Esophagus squamous epithelium (tissue), 5 donors: ENCODE measurements around the gene SPATA13. TPM values are rescaled to one million over a fixed set of nuclear protein-coding genes. Genes with fewer than 3 reads are reported as not detected.

ENCODE experiments used
- DNase-seq: peaks from one replicate; lab custom pipeline; 2025; lab: John Stamatoyannopoulos, UW
- H3K27ac ChIP-seq, 4 donors: fragments of 200-600 bp; sonication (generic); one replicate each; pipeline ENCODE4 v1.5.1; 2016 to 2019; ENCODE audit warnings: mild to moderate bottlenecking in 1 of 4
- H3K27me3 ChIP-seq, 4 donors: fragments of 200-600 bp; sonication (generic); 1 replicate in 3 of 4; 2 replicates in 1 of 4; pipeline versions ENCODE4 v1.5.1 to v1.6.0; 2017 to 2021; ENCODE audit warnings: antibody characterized with exemption in 1 of 4
- H3K36me3 ChIP-seq, 3 donors: fragments of 200-600 bp; sonication (generic); one replicate each; pipeline ENCODE4 v1.5.1; 2016 to 2019
- H3K4me1 ChIP-seq, 3 donors: fragments of 200-600 bp; sonication (generic); one replicate each; pipeline ENCODE4 v1.5.1; 2017 to 2019
- H3K4me3 ChIP-seq, 4 donors: fragments of 200-600 bp; sonication (generic); 1 replicate in 3 of 4; 2 replicates in 1 of 4; pipeline ENCODE4 v1.5.1; 2016 to 2019; ENCODE audit warnings: mild to moderate bottlenecking in 2 of 4, moderate library complexity in 1 of 4
- H3K9me3 ChIP-seq, 3 donors: fragments of 200-600 bp; sonication (generic); one replicate each; pipeline ENCODE4 v1.5.1; 2016 to 2019
- POLR2A ChIP-seq, 4 donors: fragments of 450-650 bp; IDR thresholded peaks; one replicate each; pipeline ENCODE4 v1.6.1; 2017; ENCODE audit warnings: antibody characterized with exemption in 4 of 4, mild to moderate bottlenecking in 4 of 4, moderate library complexity in 3 of 4
- WGBS, 2 donors: methylation state at CpG; one replicate each; pipeline ENCODE4 v1.1.5; 2018; 5-methylcytosine and 5-hydroxymethylcytosine counted together
- intact Hi-C: fragments of 100-400 bp; cut with DNase I; formaldehyde crosslinking; loops from one replicate; pipeline ENCODE4 v1.15.0; 2022
- total RNA-seq, 4 donors: library from RNA; depleted of rRNA; stranded (reverse); fragments of >200 nt; gene quantifications; one replicate each; pipeline ENCODE4 v1.1.0, GENCODE V29; 2016
- TF ChIP-seq, protein P1 (sequence below), 6 experiments: fragments of 450-650 bp in 4 of 6; fragments of 200-600 bp in 2 of 6; sonication (generic) in 2 of 6; IDR thresholded peaks; one replicate each; pipeline ENCODE4 v1.5.1; 2016 to 2019; ENCODE audit warnings: antibody characterized with exemption in 6 of 6, mild to moderate bottlenecking in 4 of 6, moderate library complexity in 4 of 6
- donor health status: DM: yes; HTN: yes; CAD: no.

SPATA13 gene
- total RNA-seq, 4 donors from 2014 or later, result 5.0 to 16.6 (median 9.7) TPM

DNA sequence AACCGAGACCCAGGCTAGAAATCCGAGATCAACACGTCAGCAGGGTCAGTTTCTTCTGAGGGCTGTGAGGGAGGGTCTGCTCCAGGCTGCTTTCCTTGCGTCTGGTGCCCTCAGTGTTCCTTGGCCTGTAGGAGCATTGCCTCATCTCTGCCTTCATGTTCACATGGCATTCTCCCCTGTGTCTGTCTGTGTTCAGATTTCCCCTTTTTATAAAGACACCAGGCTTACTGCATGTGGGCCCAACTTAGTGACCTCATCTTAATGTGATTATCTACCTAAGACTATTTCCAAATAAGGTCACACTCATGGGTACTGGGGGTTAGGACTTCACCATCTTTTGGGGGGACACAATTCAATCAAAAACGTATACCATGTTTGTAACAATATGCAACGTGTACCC is 91.6 kb downstream of the SPATA13 start:
- no peak for DNase-seq
- Histone ChIP-seq H3K27ac (peak overlapping the region in 2 of 4 donors; percentile 28 to 60), H3K9me3 (no peaks in the 10 kb centered on the region), H3K4me3 (peak overlapping the region in 3 of 4 donors; percentile 16 to 45 (median 31)), H3K27me3 (no peaks in the 10 kb centered on the region), H3K36me3 (peaks cover 0 to 11% (median 0%) of the 10 kb centered on the region in 3 donors), H3K4me1 (peaks cover 0 to 7% (median 0%) of the 10 kb centered on the region in 3 donors)
- intact Hi-C loops, result no loop called here
- WGBS, 2 donors, result 85 to 86% methylated on average over 4 to 6 of the region's 6 CpGs
- TF ChIP-seq POLR2A (IDR thresholded peaks at IDR 0.05), result no peak
- TF ChIP-seq, protein P1, sequence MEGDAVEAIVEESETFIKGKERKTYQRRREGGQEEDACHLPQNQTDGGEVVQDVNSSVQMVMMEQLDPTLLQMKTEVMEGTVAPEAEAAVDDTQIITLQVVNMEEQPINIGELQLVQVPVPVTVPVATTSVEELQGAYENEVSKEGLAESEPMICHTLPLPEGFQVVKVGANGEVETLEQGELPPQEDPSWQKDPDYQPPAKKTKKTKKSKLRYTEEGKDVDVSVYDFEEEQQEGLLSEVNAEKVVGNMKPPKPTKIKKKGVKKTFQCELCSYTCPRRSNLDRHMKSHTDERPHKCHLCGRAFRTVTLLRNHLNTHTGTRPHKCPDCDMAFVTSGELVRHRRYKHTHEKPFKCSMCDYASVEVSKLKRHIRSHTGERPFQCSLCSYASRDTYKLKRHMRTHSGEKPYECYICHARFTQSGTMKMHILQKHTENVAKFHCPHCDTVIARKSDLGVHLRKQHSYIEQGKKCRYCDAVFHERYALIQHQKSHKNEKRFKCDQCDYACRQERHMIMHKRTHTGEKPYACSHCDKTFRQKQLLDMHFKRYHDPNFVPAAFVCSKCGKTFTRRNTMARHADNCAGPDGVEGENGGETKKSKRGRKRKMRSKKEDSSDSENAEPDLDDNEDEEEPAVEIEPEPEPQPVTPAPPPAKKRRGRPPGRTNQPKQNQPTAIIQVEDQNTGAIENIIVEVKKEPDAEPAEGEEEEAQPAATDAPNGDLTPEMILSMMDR (IDR thresholded peaks at IDR 0.05), result no peak

DNA sequence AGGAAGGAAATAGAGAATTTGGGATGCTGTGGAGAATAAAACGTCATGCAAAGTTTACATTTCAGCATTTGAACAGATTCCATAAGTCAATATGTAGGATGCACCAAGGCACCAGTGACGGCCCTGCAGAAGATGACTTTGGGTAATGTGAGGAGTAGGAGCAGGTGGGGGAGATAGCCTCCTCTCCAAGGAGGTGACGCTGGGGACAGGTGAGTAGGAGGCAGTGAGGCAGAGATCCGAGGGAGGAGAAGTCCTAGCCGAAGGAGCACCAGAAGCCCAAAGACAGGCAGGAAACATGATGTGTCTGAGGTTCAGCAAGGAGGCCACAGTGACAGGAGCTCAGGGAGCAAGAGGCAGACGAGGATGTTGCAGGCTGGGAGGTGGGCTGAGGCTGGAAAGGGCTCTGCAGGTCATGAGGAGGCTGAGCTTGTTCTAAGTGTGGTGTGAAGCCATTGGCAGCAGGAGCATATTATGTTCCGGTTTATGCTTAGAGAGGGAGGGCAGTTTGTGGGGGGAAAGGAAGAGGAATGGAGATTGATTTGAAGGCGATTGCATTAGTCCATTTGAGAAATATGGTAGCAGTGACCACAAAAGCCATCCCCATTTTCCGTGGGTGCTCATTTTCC is 93.1 kb downstream of the SPATA13 start:
- H3K27me3 ChIP-seq, result no peaks in the 10 kb centered on the region
- H3K4me1 ChIP-seq, result peaks cover 0 to 7% (median 0%) of the 10 kb centered on the region in 3 donors
- 68 to 78% methylated on average over 9 of the region's 9 CpGs for WGBS, 2 donors
- peaks cover 0 to 11% (median 0%) of the 10 kb centered on the region in 3 donors for H3K36me3 ChIP-seq
- H3K27ac ChIP-seq, result peak overlapping the region in 2 of 4 donors; percentile 44 to 66
- H3K9me3 ChIP-seq, result no peaks in the 10 kb centered on the region
- no peak for DNase-seq
- no peak for TF ChIP-seq POLR2A (IDR thresholded peaks at IDR 0.05)
- TF ChIP-seq, protein P1 (IDR thresholded peaks at IDR 0.05), result no peak
- H3K4me3 ChIP-seq, result peak overlapping the region in 2 of 4 donors; percentile 4 to 19
- intact Hi-C loops, result no loop called here

DNA sequence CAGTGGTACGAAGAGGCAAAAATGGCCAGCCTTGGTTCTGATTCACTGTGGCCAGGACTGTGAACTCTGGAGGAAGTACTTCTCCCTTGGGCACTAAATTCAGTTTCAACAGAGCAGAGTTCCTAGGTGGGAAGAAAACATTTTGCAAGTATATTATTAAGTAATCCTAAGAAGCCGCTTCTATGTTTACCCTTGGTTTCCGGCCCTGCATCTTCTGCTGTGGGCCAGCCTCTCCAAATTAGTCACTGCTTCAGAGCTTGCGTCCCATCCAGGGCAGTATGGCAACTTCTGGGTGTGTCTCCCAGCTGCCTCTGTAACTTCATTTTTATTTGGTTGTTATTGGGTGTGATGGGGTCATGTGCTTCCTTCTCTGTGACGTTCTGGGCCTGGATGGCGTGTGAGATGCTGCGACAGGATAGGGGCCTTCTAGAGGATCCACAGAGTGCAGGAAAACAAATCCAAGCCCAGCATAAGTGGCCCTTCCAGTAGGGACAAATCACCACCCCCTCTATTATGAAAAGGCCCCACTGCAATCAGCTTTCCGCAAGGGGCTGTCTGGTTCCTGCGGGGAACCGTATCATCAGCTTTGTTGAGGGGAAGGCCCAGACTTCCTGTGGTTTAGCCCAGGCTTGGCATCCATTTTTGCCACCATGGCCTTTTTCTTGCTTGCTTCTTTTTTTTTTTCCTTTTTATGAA is 93.8 kb downstream of the SPATA13 start:
- 59 to 75% methylated on average over 8 to 9 of the region's 10 CpGs for WGBS, 2 donors
- intact Hi-C loops, result no loop called here
- no peaks in the 10 kb centered on the region for H3K27me3 ChIP-seq
- TF ChIP-seq, protein P1 (IDR thresholded peaks at IDR 0.05), result no peak
- peak in 1 of 4 donors; percentile 42 for TF ChIP-seq POLR2A (IDR thresholded peaks at IDR 0.05)
- H3K9me3 ChIP-seq, result no peaks in the 10 kb centered on the region
- H3K4me3 ChIP-seq, result peak overlapping the region in 2 of 4 donors; percentile 4 to 19
- H3K4me1 ChIP-seq, result peaks cover 0 to 7% (median 0%) of the 10 kb centered on the region in 3 donors
- DNase-seq, result no peak
- peak overlapping the region in 2 of 4 donors; percentile 44 to 66 for H3K27ac ChIP-seq
- peaks cover 0 to 11% (median 0%) of the 10 kb centered on the region in 3 donors for H3K36me3 ChIP-seq

DNA sequence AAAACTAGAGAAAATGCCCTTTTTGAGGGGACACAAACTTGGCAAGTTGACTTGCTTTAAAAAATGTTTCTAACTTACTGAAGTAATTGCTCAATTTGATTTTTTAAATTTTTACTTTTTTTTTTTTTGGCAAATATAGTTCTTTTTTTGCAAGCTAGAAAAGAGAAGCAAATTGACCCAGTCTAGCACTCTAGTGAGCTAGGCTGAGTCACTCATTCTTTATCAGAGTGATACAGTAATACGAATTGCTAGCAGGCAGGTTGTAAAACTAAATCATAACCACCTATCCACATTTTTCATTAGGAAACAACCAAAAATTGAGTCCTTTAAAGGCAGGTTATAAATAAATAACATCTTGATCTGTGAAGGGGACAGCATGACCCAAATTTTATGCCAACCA is 97.0 kb downstream of the SPATA13 start:
- H3K9me3 ChIP-seq, result no peaks in the 10 kb centered on the region
- DNase-seq, result no peak
- H3K27me3 ChIP-seq, result no peaks in the 10 kb centered on the region
- intact Hi-C loops, result no loop called here
- TF ChIP-seq, protein P1 (IDR thresholded peaks at IDR 0.05), result no peak
- TF ChIP-seq POLR2A (IDR thresholded peaks at IDR 0.05), result no peak
- H3K4me1 ChIP-seq, result peaks cover 0 to 7% (median 0%) of the 10 kb centered on the region in 3 donors
- whole genome bisulfite sequencing, 2 donors, result 63 to 81% methylated on average over 1 of the region's 1 CpG
- H3K4me3 ChIP-seq, result no peak overlapping the region
- no peak overlapping the region for H3K27ac ChIP-seq
- no peaks in the 10 kb centered on the region for H3K36me3 ChIP-seq

DNA sequence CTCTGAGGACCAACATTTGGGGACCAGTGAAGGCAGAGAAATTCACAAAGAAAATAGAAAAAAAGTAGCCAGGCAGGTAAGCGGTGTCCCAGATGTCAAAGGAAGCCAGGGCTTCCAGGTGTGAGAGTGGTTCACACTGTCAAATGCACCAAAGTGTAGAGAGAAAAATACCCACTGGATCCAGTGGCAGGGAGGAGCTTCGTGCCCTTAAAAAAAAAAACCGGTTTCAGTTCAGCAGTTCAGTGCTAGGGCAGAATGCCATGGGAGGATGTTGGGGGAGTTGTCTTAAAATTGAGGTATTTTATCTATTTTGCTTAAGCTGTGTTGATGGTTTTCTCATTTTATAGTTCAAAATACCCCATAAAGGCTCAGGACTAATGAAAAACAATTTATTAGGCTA is 101.0 kb downstream of the SPATA13 start:
- TF ChIP-seq POLR2A (IDR thresholded peaks at IDR 0.05), result no peak
- TF ChIP-seq, protein P1 (IDR thresholded peaks at IDR 0.05), result no peak
- WGBS, 2 donors, result 53 to 63% methylated on average over 3 of the region's 3 CpGs
- Histone ChIP-seq H3K4me3 (no peak overlapping the region), H3K27ac (no peak overlapping the region), H3K27me3 (no peaks in the 10 kb centered on the region), H3K36me3 (no peaks in the 10 kb centered on the region), H3K9me3 (no peaks in the 10 kb centered on the region), H3K4me1 (no peaks in the 10 kb centered on the region)
- DNase-seq, result no peak
- intact Hi-C loops, result no loop called here
